OCI-M1 (cell line): ENCODE results near the gene SETD3.

Experiments
- DNase-seq: peaks from one replicate; lab custom pipeline; 2025; lab: John Stamatoyannopoulos, UW

Gene SETD3

GRCh38 chr14:99459481-99460100 is 21.1 kb downstream of the SETD3 start:
- no peak for DNase-seq

GRCh38 chr14:99454246-99454645 is 26.4 kb downstream of the SETD3 start:
- DNase-seq, result no peak

DNA sequence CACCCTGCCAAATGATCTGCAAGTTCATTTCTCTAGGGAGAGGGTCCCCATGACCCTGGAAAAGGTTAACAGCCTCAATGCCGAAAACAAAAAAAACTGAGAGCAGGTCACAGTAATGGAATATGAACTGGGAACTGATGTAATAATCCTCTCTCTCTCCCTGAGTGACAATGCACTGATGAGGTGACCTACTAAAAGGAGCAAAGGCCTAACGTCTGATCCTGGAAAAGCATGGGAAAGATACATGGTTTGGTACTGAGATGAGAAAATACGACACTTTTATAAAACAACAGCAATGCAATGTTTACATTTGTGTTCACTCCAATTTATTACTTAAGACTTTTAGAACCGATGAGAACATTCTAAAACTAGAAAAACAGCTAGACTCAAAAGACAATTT is 27.7 kb downstream of the SETD3 start:
- DNase-seq, result no peak

DNA sequence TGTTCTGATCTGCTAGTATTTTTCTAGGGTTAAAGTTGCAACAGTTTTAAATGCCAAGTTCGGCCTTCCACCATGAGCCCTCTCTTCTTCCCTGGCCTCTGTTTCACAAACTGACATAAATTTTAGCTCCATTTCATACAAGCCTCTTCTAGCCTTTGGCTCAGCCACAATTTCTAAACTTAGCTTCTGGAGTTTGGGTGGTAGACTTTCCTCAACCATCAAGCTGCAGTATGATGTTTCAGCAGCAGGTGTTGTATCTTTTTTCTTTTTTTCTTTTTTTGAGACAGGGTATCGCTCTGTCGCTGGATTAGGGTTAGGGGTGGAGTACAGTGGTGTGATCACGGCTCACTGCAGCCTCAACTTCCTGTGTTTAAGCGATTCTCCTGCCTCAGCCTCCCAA is 29.4 kb downstream of the SETD3 start:
- DNase-seq, result no peak

GRCh38 chr14:99450266-99450665 is 30.4 kb downstream of the SETD3 start:
- no peak for DNase-seq

DNA sequence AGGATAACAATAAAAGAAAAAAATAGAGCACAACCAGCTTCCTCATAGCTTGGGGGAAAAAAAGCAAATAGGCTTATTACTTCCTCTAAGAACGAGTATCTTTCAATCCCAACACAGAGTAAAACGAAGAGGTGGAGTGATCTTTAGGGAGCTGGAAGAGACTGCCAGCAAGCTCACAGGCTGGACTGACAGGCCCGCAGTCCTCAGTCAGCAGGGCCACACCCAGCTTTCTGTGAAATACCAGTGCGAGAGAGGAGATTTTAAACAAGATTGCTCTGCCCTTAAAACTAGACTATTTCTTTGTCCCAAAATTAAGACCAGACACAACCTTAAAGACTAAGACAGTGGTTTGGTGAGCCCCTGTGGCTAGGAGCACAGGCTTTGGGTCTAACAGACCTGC is 32.9 kb downstream of the SETD3 start:
- peak; percentile 1 for DNase-seq

GRCh38 chr14:99445931-99446330 is 34.7 kb downstream of the SETD3 start:
- no peak for DNase-seq

GRCh38 chr14:99441918-99442317 is 38.7 kb downstream of the SETD3 start:
- no peak for DNase-seq

GRCh38 chr14:99441157-99441870 is 39.3 kb downstream of the SETD3 start:
- no peak for DNase-seq

DNA sequence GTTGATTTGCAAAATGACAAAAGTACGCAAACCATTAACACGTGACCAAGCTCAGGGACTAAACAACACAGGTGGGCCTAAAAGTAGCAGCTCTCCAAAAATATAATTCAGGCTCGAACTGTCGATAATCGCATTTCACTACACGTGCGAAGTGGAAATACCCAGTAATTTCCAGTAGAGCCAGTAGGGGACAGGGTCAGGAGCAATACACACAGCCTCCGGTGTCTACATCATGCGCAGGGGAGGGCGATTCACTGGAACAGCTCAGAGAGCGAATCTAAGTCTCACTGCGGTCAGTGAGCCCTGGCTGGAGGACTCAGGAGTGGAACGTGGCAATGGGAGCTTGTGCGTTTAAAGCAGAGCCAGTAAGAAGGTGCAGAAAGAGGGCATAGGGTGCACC is 40.4 kb downstream of the SETD3 start:
- DNase-seq, result no peak

DNA sequence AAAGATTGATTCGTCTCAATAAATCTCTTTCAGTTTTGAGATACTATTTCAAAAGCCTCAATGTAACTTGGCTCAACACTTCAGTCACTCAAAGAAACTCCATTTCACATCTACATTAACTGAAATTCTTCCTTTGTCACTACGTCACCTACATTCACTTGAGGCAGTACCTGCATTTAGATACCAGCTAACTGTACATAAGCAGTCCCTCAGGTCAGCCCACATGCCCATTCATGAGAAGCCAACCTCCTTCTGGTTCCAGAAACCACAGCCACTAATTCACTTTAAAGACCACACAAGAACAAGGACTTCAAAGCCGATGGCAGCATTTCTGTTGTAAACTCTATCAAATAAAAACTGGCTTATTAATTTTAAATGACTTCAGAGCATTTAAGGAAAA is 43.0 kb downstream of the SETD3 start:
- no peak for DNase-seq

- DNase-seq, result no peak
Observed at GRCh38 chr14:99436247-99437180, 44.1 kb downstream of the SETD3 start.

- no peak for DNase-seq
Observed at GRCh38 chr14:99435327-99435726, 45.3 kb downstream of the SETD3 start.

GRCh38 chr14:99432485-99432884 is 48.2 kb downstream of the SETD3 start:
- DNase-seq, result no peak

DNA sequence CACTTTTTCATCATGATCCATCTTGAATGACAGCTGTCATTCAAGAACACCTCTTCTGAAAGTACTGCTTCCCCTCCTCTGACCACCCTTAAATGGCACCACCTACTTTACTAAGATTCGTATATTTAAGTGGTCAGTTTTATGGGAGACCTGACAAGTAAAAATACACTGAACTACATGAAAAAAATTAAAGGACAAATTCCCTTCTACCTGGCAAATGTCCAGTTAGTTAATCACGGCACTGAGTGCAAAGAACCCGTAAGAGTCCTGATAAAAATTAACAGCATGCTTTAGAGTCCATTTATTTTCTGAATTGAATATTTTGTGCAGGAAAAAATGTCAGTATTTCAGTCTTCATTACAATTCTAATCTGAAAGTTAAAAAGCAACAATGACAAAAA is 48.7 kb downstream of the SETD3 start:
- no peak for DNase-seq

DNA sequence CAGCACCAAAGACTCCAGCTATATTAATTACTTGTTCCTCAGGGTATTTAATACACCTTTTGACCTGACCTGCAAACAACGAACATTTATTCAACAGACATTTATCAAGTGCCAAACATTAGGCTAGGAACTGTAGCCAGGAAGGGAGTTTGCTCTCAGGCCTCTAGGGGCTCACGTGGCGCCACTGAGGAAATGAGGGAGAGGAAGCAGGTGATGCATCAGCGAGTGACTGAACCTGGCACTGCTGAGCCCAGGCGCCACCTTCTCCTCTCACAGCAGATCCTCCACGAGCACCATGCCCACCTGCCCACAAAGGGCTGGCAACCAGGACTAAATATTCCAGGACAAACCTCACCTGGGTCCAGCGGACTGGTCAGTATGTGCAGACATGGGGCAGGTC is 50.2 kb downstream of the SETD3 start:
- DNase-seq, result no peak

DNA sequence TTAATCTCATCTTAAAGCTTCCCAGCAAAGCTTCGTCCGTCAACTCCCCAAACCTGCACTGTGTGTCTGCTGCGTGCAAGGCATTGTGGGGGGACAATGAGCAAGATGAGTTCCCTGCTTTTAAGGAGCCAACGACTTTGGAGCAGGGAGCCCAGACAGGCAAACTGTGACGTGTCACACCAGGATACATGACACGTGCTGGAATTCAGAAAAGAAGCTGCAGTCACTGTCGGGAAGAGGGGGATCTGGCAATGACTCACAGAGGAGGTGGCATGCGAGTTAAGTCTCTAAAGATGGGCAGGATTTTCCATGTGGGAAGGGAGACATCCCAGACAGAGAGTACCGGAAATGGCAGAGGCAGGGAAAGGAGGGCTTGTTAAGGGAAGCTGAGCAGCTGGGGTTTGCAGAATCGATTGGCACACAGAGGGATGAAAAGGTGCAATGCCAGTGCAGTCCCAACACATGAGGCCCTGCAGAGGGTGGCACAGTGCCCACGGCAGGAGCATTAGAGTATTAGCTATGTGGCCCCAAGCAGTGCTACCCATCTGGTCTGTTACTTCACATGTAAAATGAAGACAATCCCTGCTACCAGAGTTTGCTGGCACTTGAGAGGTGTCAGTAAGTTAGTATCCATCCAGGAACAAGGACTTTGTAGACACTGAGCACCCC is 52.9 kb downstream of the SETD3 start:
- DNase-seq, result no peak

DNA sequence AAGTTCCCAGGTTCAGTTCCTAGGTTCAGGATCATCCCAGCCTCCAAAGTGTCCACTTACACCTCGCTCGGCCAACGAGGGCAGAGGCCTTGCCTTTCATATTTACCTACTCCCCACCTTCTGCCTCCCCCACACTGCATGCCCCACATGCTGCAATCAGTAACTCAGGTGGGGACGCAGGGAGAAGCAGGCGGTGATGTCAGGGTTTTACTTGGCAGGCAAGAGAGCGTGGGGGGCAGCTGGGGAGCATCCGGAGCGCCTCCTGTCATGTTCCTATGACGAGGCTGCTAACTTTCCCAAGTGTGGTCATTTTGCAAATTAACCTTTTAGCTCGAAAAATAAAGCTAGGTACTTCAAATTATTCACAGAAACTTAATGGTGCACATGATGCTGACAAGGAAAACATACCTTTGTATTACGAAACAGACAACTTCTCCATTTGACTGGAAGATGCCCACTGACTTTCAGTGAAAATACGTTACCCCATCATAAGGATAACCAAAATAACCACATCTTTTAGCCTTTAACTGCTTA is 53.8 kb downstream of the SETD3 start:
- no peak for DNase-seq

DNA sequence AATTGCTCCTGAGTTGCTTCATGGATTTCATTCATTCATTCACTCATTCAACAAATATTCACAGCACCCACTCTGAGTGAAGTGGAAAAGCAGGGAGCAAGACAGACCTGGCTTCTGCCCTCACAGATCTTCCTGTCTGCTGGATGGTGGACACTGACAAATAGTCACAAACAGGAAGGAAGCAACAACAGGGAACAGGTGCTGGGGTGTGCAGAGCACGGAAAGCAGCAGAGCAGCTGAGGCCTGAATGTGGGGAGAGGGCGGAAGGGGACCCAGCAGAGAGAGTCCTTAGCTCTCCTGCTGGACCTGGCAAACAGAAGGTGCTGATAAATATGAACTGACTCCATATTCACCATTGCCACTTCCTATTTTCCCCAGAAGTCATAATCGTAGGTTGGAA is 54.4 kb downstream of the SETD3 start:
- no peak for DNase-seq

DNA sequence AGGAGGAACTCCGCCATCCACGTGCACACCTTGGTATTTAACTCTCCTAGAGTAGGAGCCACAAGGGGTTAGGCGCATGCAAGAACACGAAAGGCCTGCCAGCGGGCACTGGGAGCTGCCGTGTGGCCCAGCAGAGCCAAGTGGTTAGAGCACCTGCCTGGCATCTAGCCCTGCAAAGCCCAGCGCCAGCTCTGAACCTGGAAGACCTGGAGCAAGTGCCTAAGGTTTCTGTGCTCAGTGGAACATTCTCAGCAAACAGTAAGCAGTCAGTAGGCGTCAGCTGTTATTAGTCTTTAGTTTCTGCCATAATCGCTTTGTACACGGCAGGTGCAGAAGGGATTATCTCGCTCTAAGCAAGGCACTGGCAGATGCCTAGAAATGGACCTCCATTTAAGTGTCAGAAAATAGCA is 55.4 kb downstream of the SETD3 start:
- no peak for DNase-seq

- DNase-seq, result no peak
Observed at GRCh38 chr14:99424306-99424877, 56.3 kb downstream of the SETD3 start.

GRCh38 chr14:99423434-99423833 is 57.2 kb downstream of the SETD3 start:
- no peak for DNase-seq
